ENCODE measurements around the gene OPN1MW2. TPM values are rescaled to one million over a fixed set of nuclear protein-coding genes. Genes with fewer than 3 reads are reported as not detected.
"Not testable (repeated sequence)": the region's sequence is repeated elsewhere in the genome, so short reads cannot be mapped to it uniquely, and the experiment has no call there.

OPN1MW2 gene
- total and polyA plus RNA-seq, 8 donors: not detected

GRCh38 chrX:154226706-154227105 is 7.2 kb downstream of the OPN1MW2 start:
- DNase-seq; intact Hi-C loops (cut with DNase I; ENCODE audit: low total_unique reads); H3K4me3 ChIP-seq; H3K27ac ChIP-seq; H3K27me3 ChIP-seq; H3K4me1 ChIP-seq; H3K36me3 ChIP-seq; H3K9me3 ChIP-seq: not testable (repeated sequence)
- WGBS, 5 donors: no CpG with 5 or more reads among the region's 9 CpGs

GRCh38 chrX:154231443-154231842 is 11.9 kb downstream of the OPN1MW2 start:
- intact Hi-C loops (cut with DNase I; ENCODE audit: low total_unique reads); H3K9me3 ChIP-seq; H3K27me3 ChIP-seq; H3K4me1 ChIP-seq; DNase-seq; H3K36me3 ChIP-seq; H3K4me3 ChIP-seq; H3K27ac ChIP-seq: not testable (repeated sequence)
- no CpG with 5 or more reads among the region's 3 CpGs for WGBS, 5 donors

- H3K27ac ChIP-seq; H3K4me1 ChIP-seq; H3K4me3 ChIP-seq; H3K36me3 ChIP-seq; DNase-seq; H3K9me3 ChIP-seq; H3K27me3 ChIP-seq; intact Hi-C loops (cut with DNase I; ENCODE audit: low total_unique reads): not testable (repeated sequence)
- no CpG with 5 or more reads among the region's 16 CpGs for WGBS, 5 donors
Observed at GRCh38 chrX:154233620-154234019, 14.1 kb downstream of the OPN1MW2 start.

GRCh38 chrX:154238939-154239559 is 19.5 kb downstream of the OPN1MW2 start:
- WGBS, 5 donors: 79 to 100% (median 84%) methylated on average over 1 to 9 of the region's 11 CpGs; no CpG with 5 or more reads in 1 of the 5 donors
- H3K27me3 ChIP-seq; H3K27ac ChIP-seq; H3K4me1 ChIP-seq; DNase-seq; H3K4me3 ChIP-seq; H3K36me3 ChIP-seq; H3K9me3 ChIP-seq; intact Hi-C loops (cut with DNase I; ENCODE audit: low total_unique reads): not testable (repeated sequence)

- H3K9me3 ChIP-seq; H3K27ac ChIP-seq; H3K27me3 ChIP-seq; H3K36me3 ChIP-seq; H3K4me3 ChIP-seq; H3K4me1 ChIP-seq; intact Hi-C loops (cut with DNase I; ENCODE audit: low total_unique reads); DNase-seq: not testable (repeated sequence)
- 69 to 77% (median 75%) methylated on average over 3 to 8 of the region's 8 CpGs; no CpG with 5 or more reads in 1 of the 5 donors for WGBS, 5 donors
Observed at GRCh38 chrX:154239982-154240503, 20.5 kb downstream of the OPN1MW2 start.

- H3K4me3 ChIP-seq; DNase-seq; H3K27me3 ChIP-seq; H3K4me1 ChIP-seq; H3K9me3 ChIP-seq; H3K27ac ChIP-seq; H3K36me3 ChIP-seq; intact Hi-C loops (cut with DNase I; ENCODE audit: low total_unique reads): not testable (repeated sequence)
- WGBS, 5 donors: 62% methylated on average over 3 of the region's 17 CpGs; no CpG with 5 or more reads in 4 of the 5 donors
Observed at GRCh38 chrX:154247377-154248045, 28.0 kb downstream of the OPN1MW2 start.

GRCh38 chrX:154248076-154248475 is 28.5 kb downstream of the OPN1MW2 start:
- H3K27ac ChIP-seq; H3K36me3 ChIP-seq; H3K27me3 ChIP-seq; H3K4me3 ChIP-seq; DNase-seq; H3K4me1 ChIP-seq; intact Hi-C loops (cut with DNase I; ENCODE audit: low total_unique reads); H3K9me3 ChIP-seq: not testable (repeated sequence)
- no CpG with 5 or more reads among the region's 10 CpGs for WGBS, 5 donors

- H3K4me3 ChIP-seq; intact Hi-C loops (cut with DNase I; ENCODE audit: low total_unique reads); H3K9me3 ChIP-seq; H3K4me1 ChIP-seq; H3K27me3 ChIP-seq; DNase-seq; H3K36me3 ChIP-seq; H3K27ac ChIP-seq: not testable (repeated sequence)
- WGBS, 5 donors: no CpG with 5 or more reads among the region's 17 CpGs
Observed at GRCh38 chrX:154257282-154257681, 37.7 kb downstream of the OPN1MW2 start, which contains the start of gene OPN1MW3. Gene OPN1MW3 (plus strand): TSS chrX:154257582. CDS start chrX:154257620, 38 bp downstream.

- H3K27me3 ChIP-seq; H3K9me3 ChIP-seq; H3K36me3 ChIP-seq; H3K4me3 ChIP-seq; DNase-seq; H3K27ac ChIP-seq; H3K4me1 ChIP-seq; intact Hi-C loops (cut with DNase I; ENCODE audit: low total_unique reads): not testable (repeated sequence)
- no CpG with 5 or more reads among the region's 10 CpGs for WGBS, 5 donors
Observed at GRCh38 chrX:154258711-154259110, 39.2 kb downstream of the OPN1MW2 start.

- H3K36me3 ChIP-seq; H3K27me3 ChIP-seq; H3K4me3 ChIP-seq; intact Hi-C loops (cut with DNase I; ENCODE audit: low total_unique reads); H3K9me3 ChIP-seq; DNase-seq; H3K27ac ChIP-seq; H3K4me1 ChIP-seq: not testable (repeated sequence)
- WGBS, 5 donors: no CpG with 5 or more reads among the region's 6 CpGs
Observed at GRCh38 chrX:154263072-154263471, 43.5 kb downstream of the OPN1MW2 start.

GRCh38 chrX:154269245-154269644 is 49.7 kb downstream of the OPN1MW2 start:
- H3K27me3 ChIP-seq; intact Hi-C loops (cut with DNase I; ENCODE audit: low total_unique reads); H3K36me3 ChIP-seq; DNase-seq; H3K9me3 ChIP-seq; H3K4me1 ChIP-seq; H3K27ac ChIP-seq; H3K4me3 ChIP-seq: not testable (repeated sequence)
- WGBS, 5 donors: no CpG with 5 or more reads among the region's 3 CpGs

Data from stomach (tissue), 9 donors.